Heart right ventricle (tissue), 16 donors: ENCODE results near the gene PUSL1. TPM values are rescaled to one million over a fixed set of nuclear protein-coding genes. Genes with fewer than 3 reads are reported as not detected.

Experiments
- ATAC-seq, 8 donors: fragments of 200-7000 bp; cut with Tn5 transposase; one replicate each; pipeline ENCODE4 v1.9.1; 2020; ENCODE audit warnings: mild to moderate bottlenecking in 8 of 8, moderate library complexity in 8 of 8, moderate number of reproducible peaks in 1 of 8
- DNase-seq, 2 donors: peaks; one replicate each; pipeline ENCODE4 v3.0.0-alpha.2; 2020
- H3K27ac ChIP-seq, 10 donors: fragments of 200-600 bp; sonication (generic) in 2 of 10; one replicate each; pipeline versions ENCODE4 v1.5.0 to v1.8.0; 2020 to 2022; ENCODE audit warnings: mild to moderate bottlenecking in 3 of 10
- H3K27me3 ChIP-seq, 7 donors: fragments of 200-600 bp; one replicate each; pipeline ENCODE4 v1.8.0; 2021 to 2022; ENCODE audit warnings: mild to moderate bottlenecking in 2 of 7
- H3K36me3 ChIP-seq, 9 donors: fragments of 200-600 bp; sonication (generic) in 1 of 9; one replicate each; pipeline versions ENCODE4 v1.5.0 to v1.8.0; 2020 to 2022; ENCODE audit warnings: mild to moderate bottlenecking in 2 of 9
- H3K4me1 ChIP-seq, 9 donors: fragments of 200-600 bp; sonication (generic) in 1 of 9; one replicate each; pipeline versions ENCODE4 v1.5.0 to v1.8.0; 2020 to 2022; ENCODE audit warnings: mild to moderate bottlenecking in 4 of 9
- H3K4me3 ChIP-seq, 10 donors: fragments of 200-600 bp; sonication (generic) in 2 of 10; one replicate each; pipeline versions ENCODE4 v1.5.0 to v1.8.0; 2020 to 2022; ENCODE audit warnings: mild to moderate bottlenecking in 7 of 10, moderate library complexity in 2 of 10
- H3K9me3 ChIP-seq, 11 donors: fragments of 200-600 bp in 10 of 11; sonication (generic) in 2 of 11; one replicate each; pipeline versions ENCODE4 v1.5.0 to v1.8.0; 2013 to 2022; ENCODE audit warnings: mild to moderate bottlenecking in 2 of 11, control low read depth in 1 of 11, moderate library complexity in 1 of 11
- WGBS, 2 donors: extraction: QIAGEN DNeasy Blood & Tissue Kit; methylation state at CpG; one replicate each; pipeline ENCODE4 v1.1.7; 2013; ENCODE audit warnings: inconsistent platforms in 1 of 2; 5-methylcytosine and 5-hydroxymethylcytosine counted together
- intact Hi-C, 10 donors: fragments of 100-400 bp; cut with DNase I; formaldehyde crosslinking; loops; one replicate each; pipeline versions ENCODE4 v1.11.1 to v1.14.2; 2022
- polyA plus RNA-seq, 2 donors: library from polyadenylated mRNA; stranded (reverse); fragments of 200-250 nt; gene quantifications; one replicate each; pipeline ENCODE4 v1.2.3, GENCODE V29; 2013
- total RNA-seq, 10 donors: library from RNA; stranded (reverse); fragmentation: NEBNext Ultra II Directional in 3 of 10; extraction: Animal tissue kit (Norgen Biotek cat#: 25700) in 3 of 10; gene quantifications; one replicate each; pipeline versions ENCODE4 v1.2.1 to v1.2.4, GENCODE V29; 2021 to 2023
- TF ChIP-seq, protein P1 (sequence below), 9 donors: fragments of 200-600 bp; sonication (generic) in 2 of 9; IDR thresholded peaks; one replicate each; pipeline versions ENCODE4 v1.5.0 to v1.8.0; 2021 to 2022; ENCODE audit warnings: antibody characterized with exemption in 9 of 9, mild to moderate bottlenecking in 5 of 9, moderate library complexity in 1 of 9
- donor health status: Arrhythmogenic right ventricular cardiomyopathy.
- donor health status: ischemic (EF 13 %, LVEDD 7.1; RV severe dilation, severe dysfunction).
- donor health status: healthy with polysubstance abuse.
- donor health status: DM: no; HTN: yes; CAD: no.
- donor health status: DM: no; HTN: no; CAD: no.
- donor health status: ischemic (EF 25% LVEDD 6.9; RV normal size, moderate dysfunction).
- donor health status: ischemic (EF 25% LVEDD 5.7; RV mildly dilated, moderate dysfunction).
- donor health status: healthy.
- donor health status: DM: yes; HTN: yes; CAD: no.
- donor health status: Ischemic cardiomyopathy.
- donor health status: ischemic (EF 35%, LVEDD 5.7; RV mildly dilated, moderate dysfunction).
- donor health status: nonischemic (EF 11% LVEDD 7.7; RV severe dilation, severe dysfunction).
- donor health status: DM: yes; HTN: yes; CAD: no.
- donor health status: PGD.
- donor health status: ischemic (EF 29% LVEDD 5.4; RV normal size, mild dysfunction).
- donor health status: nonischemic (EF 23%, LVEDD 6.1; RV moderate dilation, normal function).

The PUSL1 gene
- total and polyA plus RNA-seq, 12 donors, result 5.6 to 17.8 (median 9.1) TPM

DNA sequence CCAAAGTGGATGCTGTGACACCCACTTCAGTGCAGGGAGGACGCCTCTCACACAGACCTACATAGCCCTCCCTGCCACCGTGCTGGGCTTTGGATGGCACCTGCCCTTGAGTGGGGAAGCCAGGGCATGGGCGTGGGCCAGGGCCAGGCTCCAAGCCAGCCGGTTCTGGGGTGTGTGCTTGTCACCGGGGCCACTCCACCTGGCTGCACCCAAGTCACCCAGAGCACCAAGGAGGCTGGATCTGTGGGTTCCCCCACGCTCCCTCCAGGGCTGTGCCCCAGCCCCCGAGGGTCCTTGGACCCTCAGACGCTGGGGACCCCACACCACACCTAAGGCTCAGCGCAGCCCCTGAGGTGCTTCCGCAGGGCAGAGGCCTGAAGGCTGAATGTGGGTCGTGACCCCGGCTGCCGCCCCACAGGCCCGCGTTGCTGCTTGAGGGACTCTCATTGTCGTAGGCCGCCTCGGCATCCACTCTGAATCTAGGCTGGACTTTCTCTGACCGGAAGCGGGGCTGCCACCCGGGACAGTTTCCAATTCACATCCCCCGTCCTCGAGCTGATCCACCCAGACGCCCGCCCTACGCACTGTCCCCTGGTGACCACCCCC, 48.5 kb downstream of the PUSL1 start:
- TF ChIP-seq, protein P1, sequence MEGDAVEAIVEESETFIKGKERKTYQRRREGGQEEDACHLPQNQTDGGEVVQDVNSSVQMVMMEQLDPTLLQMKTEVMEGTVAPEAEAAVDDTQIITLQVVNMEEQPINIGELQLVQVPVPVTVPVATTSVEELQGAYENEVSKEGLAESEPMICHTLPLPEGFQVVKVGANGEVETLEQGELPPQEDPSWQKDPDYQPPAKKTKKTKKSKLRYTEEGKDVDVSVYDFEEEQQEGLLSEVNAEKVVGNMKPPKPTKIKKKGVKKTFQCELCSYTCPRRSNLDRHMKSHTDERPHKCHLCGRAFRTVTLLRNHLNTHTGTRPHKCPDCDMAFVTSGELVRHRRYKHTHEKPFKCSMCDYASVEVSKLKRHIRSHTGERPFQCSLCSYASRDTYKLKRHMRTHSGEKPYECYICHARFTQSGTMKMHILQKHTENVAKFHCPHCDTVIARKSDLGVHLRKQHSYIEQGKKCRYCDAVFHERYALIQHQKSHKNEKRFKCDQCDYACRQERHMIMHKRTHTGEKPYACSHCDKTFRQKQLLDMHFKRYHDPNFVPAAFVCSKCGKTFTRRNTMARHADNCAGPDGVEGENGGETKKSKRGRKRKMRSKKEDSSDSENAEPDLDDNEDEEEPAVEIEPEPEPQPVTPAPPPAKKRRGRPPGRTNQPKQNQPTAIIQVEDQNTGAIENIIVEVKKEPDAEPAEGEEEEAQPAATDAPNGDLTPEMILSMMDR (IDR thresholded peaks at IDR 0.05), result no peak
- DNase-seq (peak; percentile 12 to 23), ATAC-seq (no peak)
- peaks cover 0 to 19% (median 0%) of the 10 kb centered on the region in 9 donors for H3K36me3 ChIP-seq
- H3K27ac ChIP-seq, result peak overlapping the region in 8 of 10 donors; percentile 31 to 93 (median 84)
- peaks cover 12 to 78% (median 50%) of the 10 kb centered on the region in 9 donors for H3K4me1 ChIP-seq
- H3K9me3 ChIP-seq, result no peaks in the 10 kb centered on the region
- peak overlapping the region in 9 of 10 donors; percentile 19 to 69 (median 52) for H3K4me3 ChIP-seq
- intact Hi-C loops, result loop anchor here in 1 of 10 donors (5.0 kb wide), 1 partner anchor 240 kb away; the partner anchor contains the start of gene C1orf159
- H3K27me3 ChIP-seq, result peaks cover 0 to 92% (median 59%) of the 10 kb centered on the region in 7 donors
- 44 to 46% methylated on average over 26 of the region's 26 CpGs for WGBS, 2 donors

DNA sequence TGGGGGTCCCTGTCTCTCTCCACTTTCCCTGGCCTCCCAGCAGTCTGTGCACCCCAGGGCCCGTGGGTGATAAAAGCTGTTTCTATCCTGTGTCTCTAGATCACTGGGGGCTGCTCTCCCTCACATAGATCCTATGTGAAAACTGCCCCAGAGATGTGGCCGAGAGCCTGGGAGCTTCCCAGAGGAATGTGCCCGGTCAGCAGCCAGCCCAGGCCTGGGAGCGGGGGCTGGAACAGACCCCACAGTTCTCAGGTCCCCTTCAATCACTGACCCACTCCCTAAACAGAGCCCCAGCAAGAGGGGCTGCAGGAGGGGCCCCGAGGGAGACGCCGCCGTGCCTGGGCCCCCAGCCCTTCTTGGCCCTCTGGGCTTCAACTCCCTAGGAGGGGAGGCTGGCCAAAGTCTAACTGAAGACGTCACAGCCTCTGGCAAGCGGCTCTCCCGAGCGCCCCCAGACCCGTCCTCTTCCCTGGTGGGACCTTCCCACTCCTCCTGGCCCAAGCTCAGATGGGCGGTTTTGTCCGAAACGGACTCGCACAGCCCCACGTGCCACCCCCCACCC, 49.6 kb downstream of the PUSL1 start:
- Histone ChIP-seq H3K4me3 (peak overlapping the region; percentile 19 to 69 (median 52)), H3K27ac (peak overlapping the region; percentile 57 to 93 (median 85)), H3K9me3 (no peaks in the 10 kb centered on the region), H3K36me3 (peaks cover 0 to 19% (median 0%) of the 10 kb centered on the region in 9 donors), H3K4me1 (peaks cover 12 to 73% (median 40%) of the 10 kb centered on the region in 9 donors), H3K27me3 (peaks cover 0 to 90% (median 56%) of the 10 kb centered on the region in 7 donors)
- TF ChIP-seq, protein P1 (IDR thresholded peaks at IDR 0.05), result no peak
- DNase-seq, result no peak
- WGBS, 2 donors, result 13 to 17% methylated on average over 18 of the region's 18 CpGs
- no peak for ATAC-seq
- intact Hi-C loops, result loop anchor here in 1 of 10 donors (5.0 kb wide), 1 partner anchor 241 kb away; the partner anchor contains the start of gene C1orf159

DNA sequence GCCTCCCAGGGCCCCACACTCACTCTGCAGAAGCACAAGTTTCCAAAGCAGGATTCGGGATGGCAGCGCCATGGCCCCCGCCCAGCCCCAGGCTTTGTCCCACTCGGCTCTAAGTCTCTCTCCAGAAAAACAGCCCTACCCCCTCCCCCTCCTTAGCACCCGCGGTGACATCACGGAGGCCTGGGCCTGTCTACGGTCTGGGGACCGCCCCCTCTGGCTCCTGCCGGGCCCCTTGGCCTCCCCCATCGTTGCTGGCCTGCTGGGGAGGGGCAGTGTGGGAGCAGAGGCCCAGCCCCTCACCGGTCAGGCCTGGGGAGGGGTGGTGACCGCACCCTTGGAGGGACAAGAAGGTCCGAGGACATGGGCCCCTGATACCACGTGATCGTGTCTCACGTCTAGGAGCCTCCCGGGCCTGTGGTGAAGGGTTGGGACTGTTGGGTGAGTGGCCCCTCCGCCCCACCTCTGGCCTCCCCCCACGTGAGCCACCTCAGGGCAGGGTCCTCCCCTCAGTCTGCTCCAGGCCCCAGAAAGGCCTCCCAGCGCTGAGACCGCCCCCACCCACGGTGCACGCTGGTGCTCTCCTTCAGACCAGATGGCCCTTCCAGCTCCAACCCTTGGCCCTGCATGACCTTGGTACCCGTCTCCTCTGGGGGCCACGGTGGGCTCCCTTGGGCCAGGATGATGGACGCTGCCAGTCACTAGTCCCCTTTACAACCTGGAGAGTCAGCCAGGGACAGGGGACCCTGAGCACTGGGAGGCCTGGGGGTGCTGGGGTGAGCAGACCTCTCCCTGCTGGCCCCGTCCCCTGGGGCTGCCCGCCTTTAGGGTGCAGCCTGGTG, 50.3 kb downstream of the PUSL1 start, which contains the start of gene MXRA8:
Gene MXRA8 (minus strand): TSS at position 123 of the 839 bp plus-strand sequence. CDS start 51 bp downstream, at position 72.
- no peaks in the 10 kb centered on the region for H3K9me3 ChIP-seq
- intact Hi-C loops, result loop anchor here in 1 of 10 donors (5.0 kb wide), 1 partner anchor 241 kb away; the partner anchor contains the start of gene C1orf159
- H3K36me3 ChIP-seq, result peaks cover 0 to 13% (median 0%) of the 10 kb centered on the region in 9 donors
- H3K27me3 ChIP-seq, result peaks cover 0 to 86% (median 49%) of the 10 kb centered on the region in 7 donors
- TF ChIP-seq, protein P1 (IDR thresholded peaks at IDR 0.05), result no peak
- H3K4me3 ChIP-seq, result peak within 1 kb of the TSS; percentile 19 to 69 (median 52)
- 30% methylated on average over 29 of the region's 29 CpGs for WGBS, 2 donors
- DNase-seq (peak; percentile 75 to 80), ATAC-seq (peak; percentile 27 to 77 (median 70))
- H3K27ac ChIP-seq, result peak within 1 kb of the TSS; percentile 57 to 93 (median 85)
- H3K4me1 ChIP-seq, result peaks cover 6 to 66% (median 33%) of the 10 kb centered on the region in 9 donors
